WTC11 (cell line): ENCODE results near the gene HOXD13.

Source experiments
- IRF1 ChIP-seq: sonication (generic); formaldehyde crosslinking; IDR thresholded peaks from 2 replicates; pipeline ENCODE4 v1.8.0; 2023; ENCODE audit warnings: missing genetic modification reagents
- MAX ChIP-seq: sonication (generic); formaldehyde crosslinking; IDR thresholded peaks from 2 replicates; pipeline ENCODE4 v1.8.0; 2022; ENCODE audit warnings: mild to moderate bottlenecking, missing genetic modification reagents
- NR2C2 ChIP-seq: sonication (generic); formaldehyde crosslinking; IDR thresholded peaks from 2 replicates; pipeline ENCODE4 v1.8.0; 2022; ENCODE audit warnings: mild to moderate bottlenecking, missing genetic modification reagents
- TF ChIP-seq, protein P1 (sequence below): sonication (generic); formaldehyde crosslinking; IDR thresholded peaks from 2 replicates; pipeline ENCODE4 v1.8.1; 2023; ENCODE audit warnings: mild to moderate bottlenecking, missing genetic modification reagents, borderline replicate concordance
- TF ChIP-seq, protein P2 (sequence below): sonication (generic); formaldehyde crosslinking; IDR thresholded peaks from 2 replicates; pipeline ENCODE4 v1.8.1; 2022; ENCODE audit warnings: low read depth, missing genetic modification reagents, borderline replicate concordance
- TF ChIP-seq, protein P3 (sequence below): sonication (generic); formaldehyde crosslinking; conservative IDR thresholded peaks from 2 replicates; pipeline ENCODE4 v1.8.1; 2022; ENCODE audit warnings: mild to moderate bottlenecking, missing genetic modification reagents

DNA sequence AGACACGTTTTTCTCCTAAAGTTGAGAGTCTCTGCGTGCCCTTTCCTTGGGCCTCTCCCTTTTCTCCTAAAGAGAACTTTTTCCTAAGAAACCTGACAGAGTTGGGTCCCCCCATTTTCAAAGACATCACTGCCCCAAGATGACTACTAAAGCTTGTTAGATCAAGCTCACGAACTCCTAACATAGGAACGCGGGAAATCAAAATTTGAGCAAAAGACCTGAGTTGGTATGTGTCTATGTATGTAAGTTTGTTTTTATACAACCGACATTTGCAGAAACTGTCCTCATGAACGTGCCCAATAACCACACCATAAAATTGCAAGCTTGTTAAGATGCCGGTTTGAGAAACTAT is 1.4 kb downstream of the HOXD13 start:
- TF ChIP-seq IRF1 (CRISPR knock-in tag), result no peak
- TF ChIP-seq, protein P1, sequence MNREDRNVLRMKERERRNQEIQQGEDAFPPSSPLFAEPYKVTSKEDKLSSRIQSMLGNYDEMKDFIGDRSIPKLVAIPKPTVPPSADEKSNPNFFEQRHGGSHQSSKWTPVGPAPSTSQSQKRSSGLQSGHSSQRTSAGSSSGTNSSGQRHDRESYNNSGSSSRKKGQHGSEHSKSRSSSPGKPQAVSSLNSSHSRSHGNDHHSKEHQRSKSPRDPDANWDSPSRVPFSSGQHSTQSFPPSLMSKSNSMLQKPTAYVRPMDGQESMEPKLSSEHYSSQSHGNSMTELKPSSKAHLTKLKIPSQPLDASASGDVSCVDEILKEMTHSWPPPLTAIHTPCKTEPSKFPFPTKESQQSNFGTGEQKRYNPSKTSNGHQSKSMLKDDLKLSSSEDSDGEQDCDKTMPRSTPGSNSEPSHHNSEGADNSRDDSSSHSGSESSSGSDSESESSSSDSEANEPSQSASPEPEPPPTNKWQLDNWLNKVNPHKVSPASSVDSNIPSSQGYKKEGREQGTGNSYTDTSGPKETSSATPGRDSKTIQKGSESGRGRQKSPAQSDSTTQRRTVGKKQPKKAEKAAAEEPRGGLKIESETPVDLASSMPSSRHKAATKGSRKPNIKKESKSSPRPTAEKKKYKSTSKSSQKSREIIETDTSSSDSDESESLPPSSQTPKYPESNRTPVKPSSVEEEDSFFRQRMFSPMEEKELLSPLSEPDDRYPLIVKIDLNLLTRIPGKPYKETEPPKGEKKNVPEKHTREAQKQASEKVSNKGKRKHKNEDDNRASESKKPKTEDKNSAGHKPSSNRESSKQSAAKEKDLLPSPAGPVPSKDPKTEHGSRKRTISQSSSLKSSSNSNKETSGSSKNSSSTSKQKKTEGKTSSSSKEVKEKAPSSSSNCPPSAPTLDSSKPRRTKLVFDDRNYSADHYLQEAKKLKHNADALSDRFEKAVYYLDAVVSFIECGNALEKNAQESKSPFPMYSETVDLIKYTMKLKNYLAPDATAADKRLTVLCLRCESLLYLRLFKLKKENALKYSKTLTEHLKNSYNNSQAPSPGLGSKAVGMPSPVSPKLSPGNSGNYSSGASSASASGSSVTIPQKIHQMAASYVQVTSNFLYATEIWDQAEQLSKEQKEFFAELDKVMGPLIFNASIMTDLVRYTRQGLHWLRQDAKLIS, result no peak
- TF ChIP-seq, protein P2, sequence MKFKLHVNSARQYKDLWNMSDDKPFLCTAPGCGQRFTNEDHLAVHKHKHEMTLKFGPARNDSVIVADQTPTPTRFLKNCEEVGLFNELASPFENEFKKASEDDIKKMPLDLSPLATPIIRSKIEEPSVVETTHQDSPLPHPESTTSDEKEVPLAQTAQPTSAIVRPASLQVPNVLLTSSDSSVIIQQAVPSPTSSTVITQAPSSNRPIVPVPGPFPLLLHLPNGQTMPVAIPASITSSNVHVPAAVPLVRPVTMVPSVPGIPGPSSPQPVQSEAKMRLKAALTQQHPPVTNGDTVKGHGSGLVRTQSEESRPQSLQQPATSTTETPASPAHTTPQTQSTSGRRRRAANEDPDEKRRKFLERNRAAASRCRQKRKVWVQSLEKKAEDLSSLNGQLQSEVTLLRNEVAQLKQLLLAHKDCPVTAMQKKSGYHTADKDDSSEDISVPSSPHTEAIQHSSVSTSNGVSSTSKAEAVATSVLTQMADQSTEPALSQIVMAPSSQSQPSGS, result no peak
- no peak for TF ChIP-seq NR2C2
- TF ChIP-seq, protein P3, sequence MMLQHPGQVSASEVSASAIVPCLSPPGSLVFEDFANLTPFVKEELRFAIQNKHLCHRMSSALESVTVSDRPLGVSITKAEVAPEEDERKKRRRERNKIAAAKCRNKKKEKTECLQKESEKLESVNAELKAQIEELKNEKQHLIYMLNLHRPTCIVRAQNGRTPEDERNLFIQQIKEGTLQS, result no peak
- TF ChIP-seq MAX (CRISPR knock-in tag), result no peak
